Trophoblast cell (in vitro differentiated cells and primary cell): ENCODE measurements around the gene ATP1B2.

Source experiments
- DNase-seq, 2 donors: peaks; one replicate each; pipeline ENCODE4 v3.0.0-alpha.2; 2016
- H2AFZ ChIP-seq: 2 replicates; pipeline ENCODE4 v1.6.1; 2013; ENCODE audit warnings: low read length, moderate library complexity, mild to moderate bottlenecking; ENCODE audit not compliant: insufficient read depth, poor library complexity
- H2AK5ac ChIP-seq: 2 replicates; pipeline ENCODE4 v1.6.1; 2013; ENCODE audit warnings: mild to moderate bottlenecking, low read length
- H2BK120ac ChIP-seq: 2 replicates; pipeline ENCODE4 v1.6.1; 2013; ENCODE audit warnings: low read length, mild to moderate bottlenecking, moderate library complexity; ENCODE audit not compliant: insufficient read depth, poor library complexity
- H2BK12ac ChIP-seq: 2 replicates; pipeline ENCODE4 v1.6.1; 2013; ENCODE audit warnings: mild to moderate bottlenecking, low read length, moderate library complexity
- H2BK5ac ChIP-seq: 2 replicates; pipeline ENCODE4 v1.6.1; 2013; ENCODE audit warnings: low read length, low read depth, moderate library complexity, mild to moderate bottlenecking; ENCODE audit not compliant: poor library complexity
- H3K14ac ChIP-seq: 2 replicates; pipeline ENCODE4 v1.6.1; 2013; ENCODE audit warnings: mild to moderate bottlenecking, low read length
- H3K18ac ChIP-seq: 2 replicates; pipeline ENCODE4 v1.6.1; 2013; ENCODE audit warnings: mild to moderate bottlenecking, low read length
- H3K23ac ChIP-seq: 2 replicates; pipeline ENCODE4 v1.6.1; 2013; ENCODE audit warnings: low read length
- H3K27ac ChIP-seq: 2 replicates; pipeline ENCODE4 v1.5.1; 2013; ENCODE audit warnings: low read depth, mild to moderate bottlenecking, inconsistent platforms, low read length, moderate library complexity
- H3K27me3 ChIP-seq: 2 replicates; pipeline ENCODE4 v1.6.1; 2013; ENCODE audit warnings: inconsistent platforms, mild to moderate bottlenecking, low read length, moderate library complexity; ENCODE audit not compliant: insufficient read depth
- H3K36me3 ChIP-seq, 2 experiments: 1 replicate in 1 of 2; 2 replicates in 1 of 2; pipeline ENCODE4 v1.6.1; 2013; ENCODE audit warnings: low read length in 2 of 2, mild to moderate bottlenecking in 2 of 2, moderate library complexity in 1 of 2; ENCODE audit not compliant: insufficient read depth in 2 of 2, control insufficient read depth in 1 of 2
- H3K4ac ChIP-seq: 2 replicates; pipeline ENCODE4 v1.6.1; 2013; ENCODE audit warnings: low read depth, mild to moderate bottlenecking, low read length, moderate library complexity
- H3K4me1 ChIP-seq, 2 experiments: 1 replicate in 1 of 2; 2 replicates in 1 of 2; pipeline ENCODE4 v1.6.1; 2013; ENCODE audit warnings: low read length in 2 of 2, mild to moderate bottlenecking in 2 of 2, moderate library complexity in 1 of 2; ENCODE audit not compliant: insufficient read depth in 2 of 2, control insufficient read depth in 1 of 2
- H3K4me2 ChIP-seq: 2 replicates; pipeline ENCODE4 v1.6.1; 2013; ENCODE audit warnings: inconsistent platforms, mild to moderate bottlenecking, low read length, moderate library complexity
- H3K4me3 ChIP-seq: 2 replicates; pipeline ENCODE4 v1.5.1; 2013; ENCODE audit warnings: mild to moderate bottlenecking, low read depth, low read length, inconsistent platforms
- H3K79me1 ChIP-seq: one replicate; pipeline ENCODE4 v1.6.1; 2013; ENCODE audit warnings: low read length
- H3K79me2 ChIP-seq: 2 replicates; pipeline ENCODE4 v1.6.1; 2013; ENCODE audit warnings: low read length, mild to moderate bottlenecking; ENCODE audit not compliant: control insufficient read depth, insufficient read depth, poor library complexity
- H3K9ac ChIP-seq: 2 replicates; pipeline ENCODE4 v1.6.1; 2013; ENCODE audit warnings: mild to moderate bottlenecking, low read length
- H3K9me3 ChIP-seq: 2 replicates; pipeline ENCODE4 v1.6.1; 2013; ENCODE audit warnings: low read depth, mild to moderate bottlenecking, control low read depth, inconsistent platforms, low read length; ENCODE audit not compliant: insufficient read depth
- H4K12ac ChIP-seq: 2 replicates; pipeline ENCODE4 v1.6.1; 2013; ENCODE audit warnings: low read depth, mild to moderate bottlenecking, low read length, moderate library complexity
- H4K8ac ChIP-seq: 2 replicates; pipeline ENCODE4 v1.6.1; 2013; ENCODE audit warnings: low read depth, mild to moderate bottlenecking, low read length, moderate library complexity
- H4K91ac ChIP-seq: one replicate; pipeline ENCODE4 v1.6.1; 2013; ENCODE audit warnings: low read depth, mild to moderate bottlenecking, low read length, moderate library complexity
- WGBS: extraction: QIAGEN DNeasy Blood & Tissue Kit; methylation state at CpG from one replicate; pipeline ENCODE4 v1.1.7; 2013; ENCODE audit warnings: missing lambda C conversion rate; ENCODE audit not compliant: insufficient read length, insufficient coverage; ENCODE audit errors: extremely low coverage; 5-methylcytosine and 5-hydroxymethylcytosine counted together

The ATP1B2 gene

DNA sequence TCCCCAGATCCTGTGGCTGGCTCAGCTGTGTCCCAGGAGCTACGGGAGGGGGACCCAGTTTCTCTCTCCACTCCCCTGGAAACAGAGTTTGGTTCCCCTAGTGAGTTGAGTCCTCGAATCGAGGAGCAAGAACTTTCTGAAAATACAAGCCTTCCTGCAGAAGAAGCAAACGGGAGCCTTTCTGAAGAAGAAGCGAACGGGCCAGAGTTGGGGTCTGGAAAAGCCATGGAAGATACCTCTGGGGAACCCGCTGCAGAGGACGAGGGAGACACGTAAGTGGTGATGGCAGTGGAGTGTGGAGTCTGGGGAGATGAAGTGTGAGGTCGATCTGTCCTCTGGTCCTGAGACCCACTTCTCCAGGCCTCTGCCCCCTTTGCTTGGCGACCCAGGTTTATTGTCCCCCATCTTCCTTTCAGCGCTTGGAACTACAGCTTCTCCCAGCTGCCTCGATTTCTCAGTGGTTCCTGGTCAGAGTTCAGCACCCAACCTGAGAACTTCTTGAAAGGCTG is 38.1 kb downstream of the ATP1B2 start:
- Histone ChIP-seq H4K12ac (no peak overlapping the region), H4K91ac (peak overlapping the region; percentile 23), H3K4ac (peak overlapping the region; percentile 46), H4K8ac (peak overlapping the region; percentile 51), H3K4me3 (peak overlapping the region; percentile 80), H3K9me3 (no peaks in the 10 kb centered on the region), H3K14ac (peak overlapping the region; percentile 7), H2BK12ac (no peak overlapping the region), H2BK5ac (no peak overlapping the region), H2BK120ac (no peak overlapping the region), H3K27ac (peak overlapping the region; percentile 20), H3K4me1 (peaks cover 4 to 12% of the 10 kb centered on the region in 2 experiments), H3K4me2 (peak overlapping the region; percentile 91), H3K18ac (peak overlapping the region; percentile 30), H2AK5ac (no peak overlapping the region), H3K79me2 (peaks cover 15% of the 10 kb centered on the region), H3K23ac (no peak overlapping the region), H3K9ac (peak overlapping the region; percentile 83), H2AFZ (peak overlapping the region; percentile 53), H3K36me3 (peaks cover 2 to 5% of the 10 kb centered on the region in 2 experiments), H3K27me3 (no peaks in the 10 kb centered on the region), H3K79me1 (peaks cover 20% of the 10 kb centered on the region)
- DNase-seq = no peak
- WGBS = no CpG with 5 or more reads among the region's 13 CpGs

GRCh38 chr17:7695586-7695985 is 44.9 kb downstream of the ATP1B2 start:
- Histone ChIP-seq H3K4me3 (no peak overlapping the region), H3K4ac (no peak overlapping the region), H3K23ac (no peak overlapping the region), H4K12ac (no peak overlapping the region), H3K79me2 (no peaks in the 10 kb centered on the region), H3K14ac (no peak overlapping the region), H2BK12ac (no peak overlapping the region), H3K9me3 (no peaks in the 10 kb centered on the region), H3K18ac (no peak overlapping the region), H2BK5ac (no peak overlapping the region), H2AK5ac (no peak overlapping the region), H2BK120ac (no peak overlapping the region), H3K27ac (no peak overlapping the region), H3K36me3 (peaks cover 6 to 14% of the 10 kb centered on the region in 2 experiments), H3K4me2 (no peak overlapping the region), H3K9ac (no peak overlapping the region), H2AFZ (no peak overlapping the region), H3K4me1 (no peaks in the 10 kb centered on the region), H3K79me1 (no peaks in the 10 kb centered on the region), H3K27me3 (no peaks in the 10 kb centered on the region), H4K8ac (no peak overlapping the region), H4K91ac (no peak overlapping the region)
- no peak for DNase-seq
- no CpG with 5 or more reads among the region's 10 CpGs for WGBS

GRCh38 chr17:7697828-7698588 is 47.3 kb downstream of the ATP1B2 start:
- Histone ChIP-seq H2AFZ (no peak overlapping the region), H2AK5ac (no peak overlapping the region), H3K14ac (no peak overlapping the region), H3K4ac (no peak overlapping the region), H3K79me2 (no peaks in the 10 kb centered on the region), H2BK12ac (no peak overlapping the region), H3K27me3 (no peaks in the 10 kb centered on the region), H3K4me3 (no peak overlapping the region), H2BK120ac (no peak overlapping the region), H3K79me1 (no peaks in the 10 kb centered on the region), H3K9ac (no peak overlapping the region), H2BK5ac (no peak overlapping the region), H3K4me2 (no peak overlapping the region), H3K23ac (no peak overlapping the region), H4K91ac (no peak overlapping the region), H3K27ac (no peak overlapping the region), H3K36me3 (peaks cover 21 to 26% of the 10 kb centered on the region in 2 experiments), H4K8ac (no peak overlapping the region), H3K9me3 (no peaks in the 10 kb centered on the region), H3K18ac (no peak overlapping the region), H4K12ac (no peak overlapping the region), H3K4me1 (peaks cover under 1 to 2% of the 10 kb centered on the region in 2 experiments)
- no CpG with 5 or more reads among the region's 4 CpGs for WGBS
- DNase-seq = no peak

DNA sequence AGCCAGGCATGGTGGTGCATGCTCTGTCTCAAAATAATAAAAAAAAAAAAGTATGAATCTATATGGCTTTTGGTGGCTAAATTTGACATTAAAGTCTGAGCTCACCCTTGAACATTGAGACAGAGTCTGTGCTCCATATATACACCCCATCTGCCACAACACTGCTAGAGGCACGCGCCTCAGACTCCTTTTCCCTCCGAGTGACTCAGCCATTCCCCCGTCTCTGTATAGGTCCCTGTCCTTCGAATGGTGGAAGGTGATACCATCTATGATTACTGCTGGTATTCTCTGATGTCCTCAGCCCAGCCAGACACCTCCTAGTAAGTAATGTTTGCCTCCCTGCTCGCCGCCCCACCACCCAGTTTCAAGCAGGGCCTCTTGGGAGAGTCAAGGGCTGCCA is 49.8 kb downstream of the ATP1B2 start:
- Histone ChIP-seq H3K79me2 (no peaks in the 10 kb centered on the region), H2AK5ac (no peak overlapping the region), H4K91ac (no peak overlapping the region), H3K27me3 (peaks cover 2% of the 10 kb centered on the region), H3K14ac (no peak overlapping the region), H3K23ac (no peak overlapping the region), H3K18ac (no peak overlapping the region), H3K4ac (no peak overlapping the region), H3K4me1 (peaks cover 21% of the 10 kb centered on the region in 2 experiments), H3K79me1 (no peaks in the 10 kb centered on the region), H3K9me3 (no peaks in the 10 kb centered on the region), H3K4me2 (no peak overlapping the region), H2BK12ac (no peak overlapping the region), H3K27ac (no peak overlapping the region), H2BK120ac (no peak overlapping the region), H4K12ac (no peak overlapping the region), H3K9ac (no peak overlapping the region), H2AFZ (no peak overlapping the region), H3K36me3 (peaks cover 22% of the 10 kb centered on the region in 2 experiments), H4K8ac (no peak overlapping the region), H2BK5ac (no peak overlapping the region), H3K4me3 (no peak overlapping the region)
- no peak for DNase-seq
- no CpG with 5 or more reads among the region's 7 CpGs for WGBS
